A549 (cell line): ENCODE results near the gene FBLN5.

Source experiments
- CTCF ChIP-seq: fragments of >200 bp; sonication (Bioruptor Twin); formaldehyde crosslinking; IDR thresholded peaks from 3 replicates; pipeline ENCODE4 v1.5.1; 2016
- EP300 ChIP-seq, 2 experiments: fragments of >200 bp; sonication (Bioruptor Twin); formaldehyde crosslinking; IDR thresholded peaks; 2 replicates in 1 of 2; 3 replicates in 1 of 2; pipeline ENCODE4 v1.6.1; 2016 to 2017
- FOSL2 ChIP-seq, 2 experiments: fragments of 450-650 bp in 1 of 2; fragments of >200 bp in 1 of 2; sonication (Bioruptor Twin) in 1 of 2; formaldehyde crosslinking; IDR thresholded peaks; 2 replicates each; pipeline versions ENCODE4 v1.5.0 to v1.6.1; 2016 to 2020; ENCODE audit warnings: mild to moderate bottlenecking in 1 of 2, moderate library complexity in 1 of 2
- MAX ChIP-seq: IDR thresholded peaks from 2 replicates; pipeline ENCODE4 v1.6.1; 2012
- MYC ChIP-seq: IDR thresholded peaks from 2 replicates; pipeline ENCODE4 v1.6.1; 2012; ENCODE audit warnings: mild to moderate bottlenecking, inconsistent platforms, low read length, improper control_type of control experiment, borderline replicate concordance
- POLR2A ChIP-seq: IDR thresholded peaks from 2 replicates; pipeline ENCODE4 v1.6.1; 2012; ENCODE audit warnings: mild to moderate bottlenecking, low read length
- TP53 ChIP-seq: fragments of 250-450 bp; sonication (Bioruptor Pico); IDR thresholded peaks from 2 replicates; pipeline ENCODE4 v1.5.0; 2021; ENCODE audit warnings: mild to moderate bottlenecking, moderate library complexity

- TF ChIP-seq CTCF = no peak
- no peak for TF ChIP-seq TP53 (CRISPR knock-in tag)
- TF ChIP-seq POLR2A = no peak
- TF ChIP-seq MYC = no peak
- TF ChIP-seq FOSL2 (IDR thresholded peaks at IDR 0.05) = no peak
- no peak for TF ChIP-seq FOSL2 (CRISPR knock-in tag; IDR thresholded peaks at IDR 0.05)
- no peak for TF ChIP-seq MAX
- TF ChIP-seq EP300 (IDR thresholded peaks at IDR 0.05) = no peak
These were observed 36.1 kb upstream of the FBLN5 start for GRCh38 chr14:91983588-91983987.
